ENCODE results near the gene ARHGAP30. TPM values are rescaled to one million over a fixed set of nuclear protein-coding genes. Genes with fewer than 3 reads are reported as not detected.

The ARHGAP30 gene
- total RNA-seq, 1 experiment from 2014 or later, result 0.36 TPM

DNA sequence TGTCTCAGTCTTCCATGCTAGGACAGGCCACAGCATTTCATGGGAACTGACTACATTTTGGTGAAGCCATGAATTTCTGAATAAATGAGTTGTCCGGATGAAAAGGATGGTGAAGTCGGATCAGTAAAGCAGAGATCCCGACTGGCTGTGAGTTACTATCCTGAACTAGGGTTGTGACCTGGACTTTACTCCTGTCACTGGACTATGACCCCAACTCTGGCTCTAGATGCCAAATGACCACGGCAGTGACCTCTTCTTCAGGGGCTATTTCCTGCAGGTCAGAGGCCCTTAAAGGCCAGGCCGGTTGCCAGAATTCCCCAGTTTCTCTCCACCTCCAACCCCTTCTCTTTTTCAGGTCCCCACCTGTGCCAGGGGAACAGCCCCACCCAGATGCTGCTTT, 21.4 kb upstream of the ARHGAP30 start:
- CTCF ChIA-PET, result no interaction called here
- no peak overlapping the region for H3K27ac ChIP-seq (ENCODE audit: low read length)
- no peaks in the 10 kb centered on the region for H3K4me1 ChIP-seq (ENCODE audit: control insufficient read depth, insufficient read depth, low read length)
- intact Hi-C loops (cut with micrococcal nuclease; ENCODE audit: unreplicated experiment) (no loop called here), in situ Hi-C loops (cut with HindIII; ENCODE audit: low pct_unique_long_range_greater_than_20kb, low sequenced_read_pairs) (no loop called here)
- no peaks in the 10 kb centered on the region for H3K36me3 ChIP-seq (ENCODE audit: control insufficient read depth, insufficient read depth, low read length)
- no peaks in the 10 kb centered on the region for H3K27me3 ChIP-seq (ENCODE audit: control insufficient read depth, insufficient read depth, low read length)
- no peaks in the 10 kb centered on the region for H3K9me3 ChIP-seq (ENCODE audit: control insufficient read depth, insufficient read depth, low read depth, low read length)
- POLR2A ChIA-PET, result interaction anchor here (0.6 kb wide), 1 partner anchor 876 kb away, joined by 3 read pairs; no protein-coding TSS in a partner anchor
- DNase-seq (ENCODE audit: low read depth, low spot score) (no peak), ATAC-seq (no peak)
- H3K4me3 ChIP-seq (ENCODE audit: low read depth in 2 of 2, low read length in 2 of 2), result no peak overlapping the region
- no peak for TF ChIP-seq POLR2AphosphoS5 (IDR thresholded peaks at IDR 0.05; ENCODE audit: low read depth, low read length)
- TF ChIP-seq, protein P1, sequence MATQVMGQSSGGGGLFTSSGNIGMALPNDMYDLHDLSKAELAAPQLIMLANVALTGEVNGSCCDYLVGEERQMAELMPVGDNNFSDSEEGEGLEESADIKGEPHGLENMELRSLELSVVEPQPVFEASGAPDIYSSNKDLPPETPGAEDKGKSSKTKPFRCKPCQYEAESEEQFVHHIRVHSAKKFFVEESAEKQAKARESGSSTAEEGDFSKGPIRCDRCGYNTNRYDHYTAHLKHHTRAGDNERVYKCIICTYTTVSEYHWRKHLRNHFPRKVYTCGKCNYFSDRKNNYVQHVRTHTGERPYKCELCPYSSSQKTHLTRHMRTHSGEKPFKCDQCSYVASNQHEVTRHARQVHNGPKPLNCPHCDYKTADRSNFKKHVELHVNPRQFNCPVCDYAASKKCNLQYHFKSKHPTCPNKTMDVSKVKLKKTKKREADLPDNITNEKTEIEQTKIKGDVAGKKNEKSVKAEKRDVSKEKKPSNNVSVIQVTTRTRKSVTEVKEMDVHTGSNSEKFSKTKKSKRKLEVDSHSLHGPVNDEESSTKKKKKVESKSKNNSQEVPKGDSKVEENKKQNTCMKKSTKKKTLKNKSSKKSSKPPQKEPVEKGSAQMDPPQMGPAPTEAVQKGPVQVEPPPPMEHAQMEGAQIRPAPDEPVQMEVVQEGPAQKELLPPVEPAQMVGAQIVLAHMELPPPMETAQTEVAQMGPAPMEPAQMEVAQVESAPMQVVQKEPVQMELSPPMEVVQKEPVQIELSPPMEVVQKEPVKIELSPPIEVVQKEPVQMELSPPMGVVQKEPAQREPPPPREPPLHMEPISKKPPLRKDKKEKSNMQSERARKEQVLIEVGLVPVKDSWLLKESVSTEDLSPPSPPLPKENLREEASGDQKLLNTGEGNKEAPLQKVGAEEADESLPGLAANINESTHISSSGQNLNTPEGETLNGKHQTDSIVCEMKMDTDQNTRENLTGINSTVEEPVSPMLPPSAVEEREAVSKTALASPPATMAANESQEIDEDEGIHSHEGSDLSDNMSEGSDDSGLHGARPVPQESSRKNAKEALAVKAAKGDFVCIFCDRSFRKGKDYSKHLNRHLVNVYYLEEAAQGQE (IDR thresholded peaks at IDR 0.05; ENCODE audit: insufficient read depth in 1 of 2, low read depth in 2 of 2, low read length in 1 of 2), result no peak
- TF ChIP-seq, protein P2, sequence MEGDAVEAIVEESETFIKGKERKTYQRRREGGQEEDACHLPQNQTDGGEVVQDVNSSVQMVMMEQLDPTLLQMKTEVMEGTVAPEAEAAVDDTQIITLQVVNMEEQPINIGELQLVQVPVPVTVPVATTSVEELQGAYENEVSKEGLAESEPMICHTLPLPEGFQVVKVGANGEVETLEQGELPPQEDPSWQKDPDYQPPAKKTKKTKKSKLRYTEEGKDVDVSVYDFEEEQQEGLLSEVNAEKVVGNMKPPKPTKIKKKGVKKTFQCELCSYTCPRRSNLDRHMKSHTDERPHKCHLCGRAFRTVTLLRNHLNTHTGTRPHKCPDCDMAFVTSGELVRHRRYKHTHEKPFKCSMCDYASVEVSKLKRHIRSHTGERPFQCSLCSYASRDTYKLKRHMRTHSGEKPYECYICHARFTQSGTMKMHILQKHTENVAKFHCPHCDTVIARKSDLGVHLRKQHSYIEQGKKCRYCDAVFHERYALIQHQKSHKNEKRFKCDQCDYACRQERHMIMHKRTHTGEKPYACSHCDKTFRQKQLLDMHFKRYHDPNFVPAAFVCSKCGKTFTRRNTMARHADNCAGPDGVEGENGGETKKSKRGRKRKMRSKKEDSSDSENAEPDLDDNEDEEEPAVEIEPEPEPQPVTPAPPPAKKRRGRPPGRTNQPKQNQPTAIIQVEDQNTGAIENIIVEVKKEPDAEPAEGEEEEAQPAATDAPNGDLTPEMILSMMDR (IDR thresholded peaks at IDR 0.05), result no peak
- no peak for TF ChIP-seq TCF7L2 (IDR thresholded peaks at IDR 0.05; ENCODE audit: low read depth, low read length)
- TF ChIP-seq SIN3A (IDR thresholded peaks at IDR 0.05; ENCODE audit: borderline replicate concordance, insufficient read depth, low read depth, low read length), result no peak
- BruUV-seq (replicated peaks), result no TSS peak

DNA sequence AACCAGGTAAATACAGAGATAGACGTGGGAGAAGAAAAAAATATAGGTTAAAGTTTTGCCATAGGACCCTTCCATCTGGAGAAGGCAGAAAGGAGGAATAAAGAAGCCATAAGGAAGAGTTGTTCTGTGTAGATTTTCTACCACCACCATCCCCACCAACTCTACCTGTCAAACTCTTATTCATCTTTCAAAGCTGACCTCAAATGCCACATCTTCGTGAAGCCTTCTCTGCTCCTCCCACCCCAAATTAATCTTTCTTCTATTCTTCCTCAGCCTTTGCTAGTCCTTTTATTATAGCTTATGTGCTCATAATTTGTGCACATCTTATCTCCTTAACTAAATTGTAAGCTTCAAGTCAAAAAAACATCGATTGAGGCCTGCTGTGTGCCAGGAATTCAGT, 20.9 kb upstream of the ARHGAP30 start:
- BruUV-seq (replicated peaks), result no TSS peak
- ATAC-seq (no peak), DNase-seq (ENCODE audit: low read depth, low spot score) (no peak)
- Histone ChIP-seq H3K4me1 (ENCODE audit: control insufficient read depth, insufficient read depth, low read length) (no peaks in the 10 kb centered on the region), H3K27me3 (ENCODE audit: control insufficient read depth, insufficient read depth, low read length) (no peaks in the 10 kb centered on the region), H3K36me3 (ENCODE audit: control insufficient read depth, insufficient read depth, low read length) (no peaks in the 10 kb centered on the region), H3K27ac (ENCODE audit: low read length) (no peak overlapping the region), H3K4me3 (ENCODE audit: low read depth in 2 of 2, low read length in 2 of 2) (no peak overlapping the region), H3K9me3 (ENCODE audit: control insufficient read depth, insufficient read depth, low read depth, low read length) (no peaks in the 10 kb centered on the region)
- in situ Hi-C loops (cut with HindIII; ENCODE audit: low pct_unique_long_range_greater_than_20kb, low sequenced_read_pairs) (no loop called here), intact Hi-C loops (cut with micrococcal nuclease; ENCODE audit: unreplicated experiment) (no loop called here)
- TF ChIP-seq TCF7L2 (IDR thresholded peaks at IDR 0.05; ENCODE audit: low read depth, low read length), result no peak
- TF ChIP-seq SIN3A (IDR thresholded peaks at IDR 0.05; ENCODE audit: borderline replicate concordance, insufficient read depth, low read depth, low read length), result no peak
- TF ChIP-seq, protein P1 (IDR thresholded peaks at IDR 0.05; ENCODE audit: insufficient read depth in 1 of 2, low read depth in 2 of 2, low read length in 1 of 2), result no peak
- TF ChIP-seq, protein P2 (IDR thresholded peaks at IDR 0.05), result no peak
- TF ChIP-seq POLR2AphosphoS5 (IDR thresholded peaks at IDR 0.05; ENCODE audit: low read depth, low read length), result no peak
- ChIA-PET POLR2A (interaction anchor here (0.6 kb wide), 1 partner anchor 875 kb away, joined by 3 read pairs; no protein-coding TSS in a partner anchor), CTCF (no interaction called here)

All from Panc1 (cell line).